ENCODE results near the gene RNF157.

The RNF157 gene

GRCh38 chr17:76154292-76154691 lies 86.0 kb downstream of the RNF157 start:
- no peak for DNase-seq (ENCODE audit: low read depth)
- H3K4me3 ChIP-seq (ENCODE audit: low read depth, low read length) = no peak overlapping the region
- no peak for TF ChIP-seq CTCF (IDR thresholded peaks at IDR 0.05; ENCODE audit: control insufficient read depth, extremely low read depth, insufficient read depth)

- DNase-seq (ENCODE audit: low read depth) = no peak
- TF ChIP-seq CTCF (IDR thresholded peaks at IDR 0.05; ENCODE audit: control insufficient read depth, extremely low read depth, insufficient read depth) = no peak
- H3K4me3 ChIP-seq (ENCODE audit: low read depth, low read length) = no peak overlapping the region
These were observed 86.7 kb downstream of the RNF157 start for GRCh38 chr17:76153640-76154039.

- no peak overlapping the region for H3K4me3 ChIP-seq (ENCODE audit: low read depth, low read length)
- DNase-seq (ENCODE audit: low read depth) = no peak
- TF ChIP-seq CTCF (IDR thresholded peaks at IDR 0.05; ENCODE audit: control insufficient read depth, extremely low read depth, insufficient read depth) = no peak
These were observed 87.1 kb downstream of the RNF157 start for GRCh38 chr17:76153202-76153601.

GRCh38 chr17:76152591-76152990 lies 87.7 kb downstream of the RNF157 start:
- H3K4me3 ChIP-seq (ENCODE audit: low read depth, low read length) = no peak overlapping the region
- no peak for DNase-seq (ENCODE audit: low read depth)
- no peak for TF ChIP-seq CTCF (IDR thresholded peaks at IDR 0.05; ENCODE audit: control insufficient read depth, extremely low read depth, insufficient read depth)

- no peak for DNase-seq (ENCODE audit: low read depth)
- H3K4me3 ChIP-seq (ENCODE audit: low read depth, low read length) = no peak overlapping the region
- no peak for TF ChIP-seq CTCF (IDR thresholded peaks at IDR 0.05; ENCODE audit: control insufficient read depth, extremely low read depth, insufficient read depth)
These were observed 88.3 kb downstream of the RNF157 start for GRCh38 chr17:76151896-76152454.

GRCh38 chr17:76150712-76151622 lies 89.3 kb downstream of the RNF157 start:
- H3K4me3 ChIP-seq (ENCODE audit: low read depth, low read length) = no peak overlapping the region
- TF ChIP-seq CTCF (IDR thresholded peaks at IDR 0.05; ENCODE audit: control insufficient read depth, extremely low read depth, insufficient read depth) = no peak
- DNase-seq (ENCODE audit: low read depth) = no peak
